Measurements from ENCODE around the gene WDR73. TPM values are rescaled to one million over a fixed set of nuclear protein-coding genes. Genes with fewer than 3 reads are reported as not detected.

The WDR73 gene
- total and polyA plus RNA-seq, 2 of the 4 experiments (the other 2 are of a cell fraction), result 21.5 to 25.5 TPM

GRCh38 chr15:84624359-84624758 lies 29.7 kb downstream of the WDR73 start:
- Histone ChIP-seq H2AK9ac (replicated peaks; ENCODE audit: low read depth, low read length, poor library complexity) (no peak overlapping the region), H2AK5ac (ENCODE audit: low read depth, low read length) (no peak overlapping the region), H4K91ac (ENCODE audit: insufficient read depth, low read depth, low read length) (no peak overlapping the region), H3K36me3 (ENCODE audit: control insufficient read depth, insufficient read depth, low read length) (peaks cover 34% of the 10 kb centered on the region), H3K9me1 (ENCODE audit: insufficient read depth, low read length) (no peaks in the 10 kb centered on the region), H3K79me1 (ENCODE audit: low read depth in 1 of 2, low read length in 2 of 2) (peaks cover 6 to 19% of the 10 kb centered on the region in 2 experiments), H2BK20ac (ENCODE audit: low read depth, low read length) (no peak overlapping the region), H4K8ac (ENCODE audit: low read depth in 2 of 2, low read length in 2 of 2) (no peak overlapping the region), H3K56ac (ENCODE audit: extremely low read depth, insufficient read depth, low read length) (no peak overlapping the region), H3K4ac (ENCODE audit: low read depth, low read length) (no peak overlapping the region), H3K4me1 (ENCODE audit: control insufficient read depth, insufficient read depth, low read length) (no peaks in the 10 kb centered on the region), H3K9me3 (ENCODE audit: control insufficient read depth, insufficient read depth, low read length) (peaks cover 28% of the 10 kb centered on the region), H3K23ac (ENCODE audit: low read depth, low read length) (no peak overlapping the region), H3K27ac (ENCODE audit: insufficient read depth, low read length) (no peak overlapping the region), H3K18ac (ENCODE audit: low read depth, low read length) (no peak overlapping the region), H2BK120ac (ENCODE audit: low read depth, low read length) (no peak overlapping the region), H2AFZ (replicated peaks; ENCODE audit: low read length, poor library complexity) (no peak overlapping the region), H3K14ac (replicated peaks; ENCODE audit: low read depth, low read length) (no peak overlapping the region), H3K4me3 (ENCODE audit: insufficient read depth, low read depth, low read length) (no peak overlapping the region), H4K5ac (ENCODE audit: low read depth, low read length) (no peak overlapping the region), H3K27me3 (ENCODE audit: control insufficient read depth, insufficient read depth, low read length) (no peaks in the 10 kb centered on the region), H2BK15ac (ENCODE audit: low read depth, low read length) (no peak overlapping the region), H4K20me1 (ENCODE audit: insufficient read depth, low read length) (no peaks in the 10 kb centered on the region), H3K9ac (ENCODE audit: low read depth, low read length) (no peak overlapping the region), H3K4me2 (ENCODE audit: low read depth, low read length) (no peak overlapping the region), H2BK5ac (ENCODE audit: low read depth, low read length, poor library complexity, severe bottlenecking) (no peak overlapping the region)
- ATAC-seq (ENCODE audit: low read depth), result no peak
- TF ChIP-seq ELK1 (IDR thresholded peaks at IDR 0.05; ENCODE audit: borderline replicate concordance, low read depth, low read length) (no peak), MAFK (IDR thresholded peaks at IDR 0.05; ENCODE audit: low read depth, low read length) (no peak), CEBPB (IDR thresholded peaks at IDR 0.05; ENCODE audit: low read depth, low read length) (no peak), FOS (IDR thresholded peaks at IDR 0.05; ENCODE audit: low read depth, low read length) (no peak), MXI1 (IDR thresholded peaks at IDR 0.05; ENCODE audit: borderline replicate concordance, low read depth, low read length) (no peak), CHD1 (IDR thresholded peaks at IDR 0.05; ENCODE audit: low read depth, low read length) (no peak), CTCF (conservative IDR thresholded peaks at IDR 0.05; ENCODE audit: low read depth, low read length) (no peak), MAZ (IDR thresholded peaks at IDR 0.05; ENCODE audit: borderline replicate concordance, low read depth, low read length) (no peak), BHLHE40 (IDR thresholded peaks at IDR 0.05; ENCODE audit: low read depth, low read length) (no peak), POLR2A (IDR thresholded peaks at IDR 0.05; ENCODE audit: low read depth, low read length) (no peak), NFE2L2 (IDR thresholded peaks at IDR 0.05; ENCODE audit: low read depth, low read length) (no peak), RFX5 (IDR thresholded peaks at IDR 0.05; ENCODE audit: low read depth, low read length) (no peak), SMC3 (IDR thresholded peaks at IDR 0.05; ENCODE audit: low read depth, low read length) (no peak), RAD21 (IDR thresholded peaks at IDR 0.05; ENCODE audit: low read length) (no peak), RCOR1 (IDR thresholded peaks at IDR 0.05; ENCODE audit: insufficient replicate concordance, low read length) (no peak)
- TF ChIP-seq, protein P1, sequence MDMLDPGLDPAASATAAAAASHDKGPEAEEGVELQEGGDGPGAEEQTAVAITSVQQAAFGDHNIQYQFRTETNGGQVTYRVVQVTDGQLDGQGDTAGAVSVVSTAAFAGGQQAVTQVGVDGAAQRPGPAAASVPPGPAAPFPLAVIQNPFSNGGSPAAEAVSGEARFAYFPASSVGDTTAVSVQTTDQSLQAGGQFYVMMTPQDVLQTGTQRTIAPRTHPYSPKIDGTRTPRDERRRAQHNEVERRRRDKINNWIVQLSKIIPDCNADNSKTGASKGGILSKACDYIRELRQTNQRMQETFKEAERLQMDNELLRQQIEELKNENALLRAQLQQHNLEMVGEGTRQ (IDR thresholded peaks at IDR 0.05; ENCODE audit: low read depth, low read length), result no peak
- no peak for DNase-seq
- intact Hi-C loops (cut with micrococcal nuclease) (no loop called here), in situ Hi-C loops (cut with MboI; ENCODE audit: low sequenced_read_pairs) (no loop called here), dilution Hi-C loops (cut with HindIII; ENCODE audit: low sequenced_read_pairs, unreplicated experiment) (no loop called here)
- no TSS peak for BruUV-seq (replicated peaks)
- WGBS, 2 experiments (ENCODE audit: extremely low coverage in 2 of 2, insufficient read length in 1 of 2), result 87% methylated on average over 2 of the region's 7 CpGs; no CpG with 5 or more reads in 1 of the 2 experiments
- ChIA-PET CTCF (interaction anchor here (0.6 kb wide), 1 partner anchor 11 kb away, joined by 3 read pairs; no protein-coding TSS in a partner anchor), POLR2A (ENCODE audit: unreplicated experiment) (no interaction called here)
